AG10803 (cell line): ENCODE measurements around the gene NFIC.

Source experiments
- DNase-seq: peaks from one replicate; pipeline ENCODE4 v3.0.0; 2010; ENCODE audit warnings: low read depth
- H3K4me3 ChIP-seq: 2 replicates; pipeline ENCODE4 v1.5.1; 2011; ENCODE audit warnings: mild to moderate bottlenecking, low read length, control low read depth
- CTCF ChIP-seq: conservative IDR thresholded peaks from 2 replicates; pipeline ENCODE4 v1.5.1; 2011; ENCODE audit warnings: mild to moderate bottlenecking, low read length, control low read depth, inconsistent platforms

Gene NFIC

GRCh38 chr19:3361384-3362216 is 4.8 kb upstream of the NFIC start:
- DNase-seq = no peak
- no peak for TF ChIP-seq CTCF
- peak overlapping the region; percentile 75 for H3K4me3 ChIP-seq

GRCh38 chr19:3362217-3362906 is 4.0 kb upstream of the NFIC start:
- DNase-seq = no peak
- no peak for TF ChIP-seq CTCF
- H3K4me3 ChIP-seq = peak overlapping the region; percentile 75

GRCh38 chr19:3363841-3364500 is 2.4 kb upstream of the NFIC start:
- H3K4me3 ChIP-seq = no peak overlapping the region
- DNase-seq = no peak
- no peak for TF ChIP-seq CTCF

- no peak for DNase-seq
- no peak for TF ChIP-seq CTCF
- no peak overlapping the region for H3K4me3 ChIP-seq
These were observed 1.9 kb upstream of the NFIC start for GRCh38 chr19:3364501-3364858.

- no peak for DNase-seq
- H3K4me3 ChIP-seq = peak overlapping the region; percentile 86
- TF ChIP-seq CTCF = no peak
These were observed 1.1 kb upstream of the NFIC start for GRCh38 chr19:3365093-3365835.

- peak overlapping the region; percentile 86 for H3K4me3 ChIP-seq
- no peak for TF ChIP-seq CTCF
- no peak for DNase-seq
These were observed 607 bp downstream of the NFIC start for GRCh38 chr19:3366753-3367627.
